ENCODE measurements around the gene ANO10.

DNA sequence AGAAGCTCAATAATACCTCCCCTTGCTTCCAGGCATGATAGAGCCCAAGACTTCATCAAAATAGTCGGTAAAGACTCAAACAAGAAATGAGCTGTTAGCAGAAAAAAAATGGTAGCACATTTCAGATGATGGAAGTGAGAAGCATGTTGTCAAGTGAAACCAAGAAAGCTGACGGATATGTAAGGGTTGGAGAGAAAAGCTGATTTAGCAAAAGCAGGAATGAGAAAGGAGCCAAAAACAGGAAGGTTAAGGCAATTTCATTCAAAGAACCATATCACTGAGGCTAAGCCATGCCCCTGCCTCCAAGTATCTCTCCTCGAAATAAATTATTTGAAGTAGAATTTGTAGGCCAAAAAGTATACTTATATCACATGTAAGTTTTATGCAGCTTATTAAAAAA, 88.8 kb downstream of the ANO10 start:
- TF ChIP-seq TEAD4 (IDR thresholded peaks at IDR 0.05; ENCODE audit: low read depth, low read length) (no peak), EP300 (IDR thresholded peaks at IDR 0.05; ENCODE audit: borderline replicate concordance in 1 of 2, low read depth in 2 of 2, low read length in 2 of 2) (no peak), POLR2AphosphoS5 (IDR thresholded peaks at IDR 0.05; ENCODE audit: low read depth, low read length) (no peak), JUND (IDR thresholded peaks at IDR 0.05; ENCODE audit: low read length) (no peak)
- TF ChIP-seq, protein P1, sequence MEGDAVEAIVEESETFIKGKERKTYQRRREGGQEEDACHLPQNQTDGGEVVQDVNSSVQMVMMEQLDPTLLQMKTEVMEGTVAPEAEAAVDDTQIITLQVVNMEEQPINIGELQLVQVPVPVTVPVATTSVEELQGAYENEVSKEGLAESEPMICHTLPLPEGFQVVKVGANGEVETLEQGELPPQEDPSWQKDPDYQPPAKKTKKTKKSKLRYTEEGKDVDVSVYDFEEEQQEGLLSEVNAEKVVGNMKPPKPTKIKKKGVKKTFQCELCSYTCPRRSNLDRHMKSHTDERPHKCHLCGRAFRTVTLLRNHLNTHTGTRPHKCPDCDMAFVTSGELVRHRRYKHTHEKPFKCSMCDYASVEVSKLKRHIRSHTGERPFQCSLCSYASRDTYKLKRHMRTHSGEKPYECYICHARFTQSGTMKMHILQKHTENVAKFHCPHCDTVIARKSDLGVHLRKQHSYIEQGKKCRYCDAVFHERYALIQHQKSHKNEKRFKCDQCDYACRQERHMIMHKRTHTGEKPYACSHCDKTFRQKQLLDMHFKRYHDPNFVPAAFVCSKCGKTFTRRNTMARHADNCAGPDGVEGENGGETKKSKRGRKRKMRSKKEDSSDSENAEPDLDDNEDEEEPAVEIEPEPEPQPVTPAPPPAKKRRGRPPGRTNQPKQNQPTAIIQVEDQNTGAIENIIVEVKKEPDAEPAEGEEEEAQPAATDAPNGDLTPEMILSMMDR (IDR thresholded peaks at IDR 0.05; ENCODE audit: control extremely low read depth in 1 of 3, insufficient read depth in 1 of 3, low read depth in 1 of 3, low read length in 3 of 3) = no peak

Measured in H1 (cell line).